T-helper 1 cell treated with Interleukin-12 subunit alpha and Interleukin-12 subunit beta and Interleukin-4 antibody, amounts not matched to agents 30 ng/mL and 1 ng/mL, for 36 hours (primary cell): ENCODE data around the gene TCF20. TPM values are rescaled to one million over a fixed set of nuclear protein-coding genes. Genes with fewer than 3 reads are reported as not detected.

Source experiments
- intact Hi-C: fragments of 100-400 bp; cut with micrococcal nuclease; formaldehyde crosslinking; loops from one replicate; pipeline ENCODE4 v1.15.1; 2024
- total RNA-seq: library from RNA; stranded (reverse); gene quantifications from 2 replicates; pipeline ENCODE4 v1.2.3, GENCODE V29; 2022

TCF20 gene
- total RNA-seq, result 83.0 and 84.4 TPM in 2 replicates

DNA sequence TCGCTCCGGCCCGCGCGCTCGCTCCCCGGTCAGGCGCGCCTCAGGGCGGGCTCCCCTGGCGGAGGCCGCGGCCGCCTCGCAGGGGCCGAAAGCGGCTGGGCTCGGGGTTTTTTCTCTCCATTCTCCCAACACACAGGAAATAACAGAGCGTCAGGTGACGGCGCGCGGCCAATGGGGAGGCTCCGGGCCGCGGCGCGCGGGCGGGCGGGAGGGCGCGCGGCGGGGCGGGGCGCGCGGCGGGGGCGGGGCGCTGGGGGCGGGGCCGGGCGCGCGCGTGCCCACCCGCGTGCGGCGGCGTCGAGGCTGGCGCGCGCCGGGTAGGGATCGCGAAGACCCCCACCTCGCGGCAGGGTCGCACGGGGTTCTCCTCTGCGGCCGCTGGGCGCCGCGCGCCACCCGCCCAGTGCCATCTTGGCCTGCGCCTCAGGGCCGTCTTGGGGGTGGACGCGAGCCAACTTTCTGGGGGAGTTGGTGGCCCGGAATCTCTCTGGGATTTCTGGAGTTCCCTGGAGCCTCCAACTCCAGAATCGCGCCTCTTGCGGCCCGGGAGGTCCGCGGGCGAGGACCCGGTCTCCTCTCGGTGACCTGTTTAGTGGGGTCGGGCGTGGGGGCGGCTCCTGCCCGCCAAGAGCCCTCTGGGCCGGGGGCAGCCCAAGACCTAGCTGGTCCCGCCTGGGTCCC, at the start of gene TCF20:
TSS of gene TCF20 (minus strand) at position 144 of the 681 bp plus-strand sequence. CDS start 55,348 bp downstream, outside the sequence.
- intact Hi-C loops, result loop anchor here (1.0 to 5.0 kb wide), 3 partner anchors 99 to 473 kb away; no protein-coding TSS in a partner anchor

DNA sequence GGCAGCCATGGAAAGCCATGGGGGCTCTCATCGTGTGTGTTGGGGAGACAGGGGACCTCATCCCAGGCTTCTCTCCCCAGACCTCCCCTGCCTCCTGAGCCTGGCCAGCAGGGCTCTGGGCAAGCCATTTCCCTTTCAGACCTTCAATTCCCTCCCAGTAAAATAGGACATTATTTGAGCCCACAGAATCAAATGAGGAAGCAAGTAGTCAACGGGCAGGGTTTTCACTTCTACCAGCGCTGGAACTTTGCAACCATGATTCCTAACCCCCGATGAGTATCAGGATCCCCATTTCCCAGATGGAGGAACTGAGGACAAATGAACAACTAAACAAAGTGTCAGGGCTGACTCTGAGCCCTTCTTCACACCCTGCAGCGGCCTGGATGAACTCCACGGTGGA, 48.9 kb upstream of the TCF20 start:
- intact Hi-C loops, result no loop called here

DNA sequence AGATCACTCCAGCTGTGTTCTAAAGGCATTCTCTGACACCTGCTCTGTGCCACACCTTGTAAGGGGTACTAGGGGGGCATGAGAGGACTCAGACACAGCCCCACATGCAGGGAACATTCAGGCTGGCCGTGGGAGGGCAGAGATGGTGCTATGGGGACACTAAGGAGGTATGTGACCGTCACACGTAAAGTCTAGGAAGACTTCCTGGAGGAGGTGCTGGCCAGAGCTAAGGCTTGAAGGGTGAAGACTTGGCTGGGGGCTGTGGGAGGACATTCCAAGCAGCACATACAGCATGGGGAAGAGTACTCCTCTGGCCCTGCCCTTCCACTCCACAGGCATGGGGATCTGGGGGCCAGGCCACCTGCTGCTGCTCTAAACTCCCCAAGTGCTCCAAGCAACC, 48.5 kb upstream of the TCF20 start:
- intact Hi-C loops, result no loop called here

DNA sequence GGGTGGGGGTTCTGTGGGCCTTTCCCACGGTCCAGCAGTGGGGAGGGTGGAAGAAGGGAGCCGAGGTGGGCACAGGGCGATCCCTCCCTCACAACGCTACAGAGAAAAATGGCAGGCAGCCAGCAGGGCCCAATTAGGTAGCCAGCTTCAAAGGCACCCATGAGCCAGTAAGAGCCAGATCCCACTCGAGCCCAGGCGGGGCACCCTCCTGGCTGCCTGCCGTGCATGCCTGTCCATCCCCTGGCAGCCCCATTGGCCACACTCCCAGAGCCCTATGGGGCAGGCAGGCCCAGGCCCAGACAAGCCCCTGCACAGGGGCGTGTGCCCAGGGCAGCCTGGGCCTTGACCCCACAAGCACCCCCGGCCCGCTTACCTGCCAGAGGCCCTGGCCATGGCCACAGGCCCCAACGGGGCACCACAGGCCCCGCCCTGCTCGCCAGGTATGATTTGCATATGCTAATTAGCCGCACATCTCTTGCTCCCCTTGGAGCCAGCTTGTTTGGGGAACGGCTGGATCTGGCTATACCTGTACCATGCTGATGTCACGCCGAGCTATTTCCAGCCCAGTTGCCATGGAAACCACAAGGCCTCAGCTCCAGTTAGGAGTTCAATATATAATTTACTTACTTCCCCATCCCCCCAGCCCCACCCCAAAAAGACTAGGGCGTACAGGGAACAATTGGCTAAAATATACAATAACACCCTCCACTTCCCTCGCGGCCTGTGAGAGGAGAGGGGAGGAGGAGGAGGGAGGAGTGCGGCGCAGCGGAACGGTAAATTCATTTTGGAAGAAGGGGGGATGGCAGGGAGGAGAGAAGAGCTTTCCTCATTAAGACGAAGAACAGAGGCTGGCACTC, 47.5 kb upstream of the TCF20 start:
- intact Hi-C loops, result no loop called here

DNA sequence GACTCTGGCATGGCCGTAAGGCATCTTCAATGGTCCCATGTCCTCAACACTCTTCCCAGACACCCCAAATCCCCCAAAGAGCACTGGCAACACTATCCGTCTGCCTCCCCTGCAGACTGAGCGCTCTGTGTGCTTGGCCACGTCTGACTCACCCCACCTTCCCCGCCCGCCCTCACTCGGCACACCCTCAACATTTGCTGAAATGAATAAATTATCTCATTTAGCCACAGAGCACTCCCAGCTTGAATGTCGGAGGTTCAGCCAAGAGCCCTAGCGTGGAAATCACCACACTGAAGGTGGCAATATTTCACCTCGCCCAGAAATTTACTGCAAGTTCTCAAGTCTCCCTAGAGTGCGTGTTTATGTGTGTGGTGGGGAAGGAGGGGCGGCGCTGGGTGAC, 46.6 kb upstream of the TCF20 start:
- intact Hi-C loops, result no loop called here

DNA sequence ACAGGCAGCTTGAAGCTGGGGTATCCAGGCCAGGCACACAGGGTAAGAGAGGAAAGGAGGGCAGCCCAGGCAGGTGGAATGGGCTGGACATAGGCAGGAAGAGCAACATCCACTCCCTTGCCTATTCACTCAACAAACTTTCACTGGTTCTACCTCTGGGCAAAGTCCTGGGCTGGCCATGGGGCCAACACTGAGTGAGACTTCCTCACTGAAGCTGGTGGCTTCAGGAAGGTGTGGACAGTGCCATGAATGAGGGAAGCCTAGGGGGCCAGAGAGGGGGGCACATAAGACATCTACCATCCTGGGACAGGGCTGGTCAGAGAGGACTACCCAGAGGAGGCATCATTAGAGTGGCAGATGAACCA, 44.9 kb upstream of the TCF20 start:
- intact Hi-C loops, result no loop called here

DNA sequence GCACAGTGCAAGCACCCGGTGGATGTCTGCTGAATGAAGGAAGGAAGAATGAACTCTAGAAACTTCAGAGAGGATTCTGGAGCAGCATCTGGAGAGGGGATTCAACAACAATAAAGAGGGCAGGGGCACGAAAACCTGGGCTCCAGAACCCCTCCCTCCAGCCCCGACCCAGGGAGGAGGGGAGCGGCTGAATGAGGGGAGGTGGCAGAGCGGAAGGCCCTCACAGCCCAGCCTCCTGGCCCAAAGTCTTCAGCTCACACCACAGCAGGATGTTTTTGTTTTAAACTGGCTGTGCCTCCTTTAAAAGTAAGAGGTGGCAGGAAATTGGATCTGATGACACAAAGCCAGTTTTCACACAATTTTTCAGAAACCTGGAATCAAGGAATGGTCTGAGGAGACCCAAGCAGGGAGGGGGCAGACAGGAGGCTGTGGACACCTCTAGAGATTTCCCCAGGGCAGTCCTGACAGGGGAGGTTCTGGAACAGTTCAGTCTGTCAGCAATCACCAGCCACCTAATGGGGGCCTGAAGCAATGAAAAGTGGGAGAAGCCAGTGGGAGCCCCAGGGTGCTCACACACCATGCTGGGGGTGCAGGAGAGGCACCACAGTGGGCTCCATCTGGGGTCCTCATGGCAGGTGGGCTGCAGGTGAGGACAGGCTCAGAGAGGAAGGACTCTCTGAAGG, 44.4 kb upstream of the TCF20 start:
- intact Hi-C loops, result loop anchor here (1.0 kb wide), 3 partner anchors 146 to 349 kb away; no protein-coding TSS in a partner anchor

DNA sequence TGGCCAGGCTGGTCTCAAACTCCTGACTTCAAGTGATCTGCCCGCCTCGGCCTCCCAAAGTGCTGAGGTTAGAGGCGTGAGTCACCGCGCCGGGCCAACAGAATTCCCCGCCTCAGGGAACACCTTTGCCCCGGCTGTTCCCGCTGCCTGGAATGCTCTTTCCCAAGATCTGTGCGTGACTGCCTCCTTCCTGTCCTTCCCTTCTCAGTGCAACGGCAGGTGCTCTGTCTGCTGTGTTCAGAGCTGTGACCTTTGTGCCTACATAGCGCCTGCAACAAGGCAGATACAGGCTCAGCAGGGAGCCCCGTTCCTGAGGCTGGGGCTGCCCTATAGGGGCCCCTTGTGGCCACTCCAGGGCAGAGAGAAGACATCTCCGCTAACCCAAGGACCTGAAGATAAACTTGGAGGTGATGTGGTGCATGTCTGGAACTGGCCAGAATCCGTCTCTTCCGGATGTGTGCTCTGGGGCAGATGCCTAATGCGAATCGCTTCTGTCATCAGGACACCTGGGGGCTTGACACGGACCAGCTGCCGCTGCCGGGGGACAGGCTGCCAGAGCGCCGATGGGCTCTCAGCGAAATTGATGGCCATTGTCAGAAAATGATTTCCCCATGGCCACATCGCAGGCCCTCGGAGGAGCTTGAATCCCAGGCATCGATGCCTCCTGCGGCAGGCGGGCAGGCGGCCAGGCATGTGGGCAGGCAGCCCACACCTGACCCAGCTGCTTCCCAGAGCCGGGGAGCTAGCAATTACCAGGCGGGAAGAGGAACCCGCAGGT, 43.5 kb upstream of the TCF20 start:
- intact Hi-C loops, result loop anchor here (1.0 kb wide), 3 partner anchors 145 to 348 kb away; no protein-coding TSS in a partner anchor

DNA sequence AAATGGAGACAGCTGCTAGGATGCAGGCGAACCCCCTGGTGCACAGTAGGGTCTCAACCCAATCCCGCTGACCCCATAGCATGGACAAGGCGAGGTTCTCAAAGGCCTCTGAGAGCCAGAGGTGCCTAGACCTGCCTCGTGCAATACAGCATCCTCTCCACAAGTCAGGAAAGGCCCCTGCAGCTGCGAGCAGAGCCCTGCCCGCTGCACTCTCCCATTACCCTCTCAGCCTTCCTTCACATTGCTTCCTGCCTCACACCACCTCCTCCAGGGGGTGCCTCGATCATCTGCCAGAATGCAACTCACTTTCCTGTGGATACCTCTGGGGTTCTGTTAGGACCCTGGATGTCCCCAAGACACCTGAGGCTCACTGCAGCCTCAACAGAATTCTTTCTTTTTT, 42.8 kb upstream of the TCF20 start:
- intact Hi-C loops, result no loop called here

DNA sequence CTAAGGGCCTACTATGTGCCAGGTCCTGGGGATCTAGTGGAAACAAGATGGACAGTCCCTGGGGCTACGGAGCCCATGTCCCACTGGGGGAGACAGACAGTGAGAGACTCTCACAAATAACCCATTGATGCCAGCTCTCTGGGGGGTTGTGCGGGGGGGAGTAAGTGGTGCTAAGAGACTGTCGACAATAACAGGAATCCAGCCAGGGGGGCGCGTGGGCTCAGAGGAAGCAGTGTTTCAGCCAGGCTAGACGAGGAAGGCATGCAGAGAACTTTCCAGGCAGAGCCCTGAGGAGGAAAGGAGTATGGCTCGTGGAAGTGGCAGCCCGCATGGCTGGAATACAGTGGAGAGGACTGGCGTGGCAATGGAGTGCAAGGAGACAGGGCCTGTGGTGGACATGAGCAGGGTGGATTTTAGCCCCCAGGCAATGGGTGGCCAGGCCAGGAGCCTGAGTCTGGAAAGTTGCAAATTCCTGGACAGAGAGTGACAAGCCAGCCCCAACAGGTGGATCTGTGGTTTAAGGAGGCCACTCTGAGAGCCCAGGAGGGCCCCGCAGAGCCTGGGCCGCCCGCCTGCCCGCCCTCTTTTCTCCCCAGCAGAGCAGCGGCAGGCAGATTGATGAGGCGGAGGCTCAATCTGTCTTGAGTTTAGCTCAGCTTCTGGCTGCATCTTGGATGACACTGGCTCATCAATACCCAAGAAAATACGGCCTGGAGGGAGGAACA, 40.0 kb upstream of the TCF20 start:
- intact Hi-C loops, result no loop called here

DNA sequence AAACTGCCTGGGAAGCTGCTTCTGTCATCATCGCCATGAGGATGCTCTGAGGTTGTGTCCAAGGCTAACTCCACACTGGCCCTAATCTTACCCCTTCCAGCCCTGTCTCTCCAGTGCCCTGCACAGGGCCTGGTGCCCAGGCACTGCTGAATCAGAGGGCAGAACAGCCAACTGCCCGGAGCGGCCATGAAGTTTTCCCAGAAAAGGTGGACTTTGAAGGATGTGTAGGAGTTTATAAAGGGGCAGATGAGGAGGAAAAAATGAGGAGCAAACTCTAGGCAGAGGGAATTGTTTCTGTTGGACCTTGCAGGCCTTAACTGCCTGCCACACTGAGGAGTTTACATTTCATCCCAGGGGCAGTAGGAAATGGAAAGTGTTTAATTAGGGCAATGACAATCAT, 39.4 kb upstream of the TCF20 start:
- intact Hi-C loops, result no loop called here

DNA sequence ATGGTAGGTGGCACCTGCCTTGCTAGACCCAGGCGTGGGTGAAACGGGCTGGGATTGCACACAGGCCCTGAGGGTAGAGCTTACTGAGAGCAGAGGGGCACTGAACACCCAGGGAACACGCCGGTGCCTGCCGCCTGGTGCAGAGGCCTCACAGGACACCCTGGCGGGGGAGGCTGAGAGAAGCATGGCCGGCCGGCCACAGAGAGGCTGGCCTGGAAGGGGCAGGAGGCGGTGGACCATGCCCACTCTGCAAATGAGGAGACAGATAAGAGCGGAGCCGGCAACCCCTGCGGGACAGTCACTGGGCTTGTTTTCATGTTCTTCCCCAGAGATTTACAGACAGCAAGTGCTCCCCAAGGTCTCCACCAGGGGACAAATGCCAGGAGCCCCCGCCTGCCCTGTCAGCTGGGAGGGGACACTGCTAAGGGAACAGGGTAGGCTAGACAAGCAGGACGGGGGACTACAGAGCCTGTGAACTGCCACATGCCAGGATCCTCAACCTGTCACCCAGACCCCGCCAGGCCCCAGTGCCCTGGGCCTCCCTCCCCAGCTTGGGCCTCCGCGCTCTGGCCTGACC, 38.5 kb upstream of the TCF20 start:
- intact Hi-C loops, result no loop called here

DNA sequence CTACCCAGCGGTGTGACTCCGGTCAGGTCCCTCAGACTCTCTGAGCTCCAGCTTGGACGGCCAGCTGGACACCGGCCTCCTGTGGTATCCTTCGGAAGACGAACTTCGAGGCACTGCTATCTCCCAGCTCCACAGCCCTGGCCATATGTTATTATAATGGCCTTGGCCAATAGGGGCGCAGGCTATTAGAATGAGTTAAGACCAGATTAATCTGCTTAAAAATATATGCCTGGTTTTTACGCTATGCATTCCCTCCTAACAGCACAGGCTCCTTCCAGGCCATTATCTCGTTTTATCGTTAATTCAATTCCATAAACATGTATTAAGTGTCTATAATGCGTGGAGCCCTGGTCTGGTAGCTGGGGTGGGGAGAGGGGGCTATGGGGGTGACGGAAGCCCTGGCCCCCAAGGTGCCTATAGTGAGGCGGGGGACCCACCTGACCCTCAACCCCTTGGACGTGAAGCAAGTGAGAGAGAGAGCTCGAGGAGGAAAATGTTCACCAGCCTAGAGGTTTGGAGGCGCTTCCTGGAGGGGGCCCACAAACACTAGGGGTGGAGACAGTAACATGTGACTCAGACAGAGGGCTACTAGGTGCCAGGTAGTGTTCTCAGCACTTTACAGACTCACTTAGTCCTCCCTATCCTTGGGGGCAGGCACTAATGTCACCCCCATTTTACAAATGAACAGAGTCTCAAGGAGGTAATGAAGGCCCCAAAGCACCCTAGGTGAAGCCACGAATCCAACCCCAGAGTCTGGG, 37.5 kb upstream of the TCF20 start:
- intact Hi-C loops, result no loop called here

DNA sequence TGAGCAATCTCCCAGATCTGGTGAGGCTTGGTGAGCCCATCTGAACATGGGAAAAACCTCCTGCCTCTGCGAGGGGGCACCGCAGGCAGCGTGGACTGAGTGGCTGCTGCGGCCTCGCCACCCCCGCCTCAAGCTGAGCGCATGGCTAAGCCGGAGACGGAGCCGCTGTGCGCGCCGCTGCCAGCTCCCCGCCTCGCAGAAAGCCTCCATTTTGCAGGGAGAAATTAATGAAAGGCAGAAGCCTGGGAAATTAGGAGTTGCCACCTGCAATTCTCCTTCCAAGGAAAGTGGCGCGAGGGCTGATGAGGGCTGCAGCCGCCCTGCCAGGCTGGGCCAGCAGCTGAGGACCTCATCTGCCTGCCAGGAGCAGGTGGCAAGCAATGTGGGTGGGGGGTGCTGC, 35.6 kb upstream of the TCF20 start:
- intact Hi-C loops, result no loop called here

DNA sequence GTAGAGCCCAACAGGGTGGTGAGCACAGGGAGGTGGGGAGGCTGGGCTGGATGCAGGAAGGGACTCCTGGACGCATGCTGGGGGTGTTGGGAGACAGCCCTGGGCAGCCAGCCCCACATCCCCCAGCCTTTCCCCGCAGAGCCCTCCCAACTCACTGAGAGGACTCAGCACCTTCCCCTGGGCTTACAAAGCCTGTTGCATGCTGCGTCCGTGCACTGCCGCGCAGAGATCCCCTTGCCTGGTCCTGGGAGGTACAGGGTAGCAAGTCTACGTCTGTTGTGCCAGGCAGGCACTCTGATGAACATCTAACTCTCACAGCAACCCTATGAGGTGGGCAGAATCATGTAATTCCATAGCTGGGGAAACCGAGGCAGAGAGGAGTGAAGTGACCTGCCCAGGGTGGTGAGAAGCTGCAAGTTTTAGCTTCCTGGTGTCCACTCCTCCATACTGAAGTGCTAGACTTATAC, 33.9 kb upstream of the TCF20 start:
- intact Hi-C loops, result no loop called here

DNA sequence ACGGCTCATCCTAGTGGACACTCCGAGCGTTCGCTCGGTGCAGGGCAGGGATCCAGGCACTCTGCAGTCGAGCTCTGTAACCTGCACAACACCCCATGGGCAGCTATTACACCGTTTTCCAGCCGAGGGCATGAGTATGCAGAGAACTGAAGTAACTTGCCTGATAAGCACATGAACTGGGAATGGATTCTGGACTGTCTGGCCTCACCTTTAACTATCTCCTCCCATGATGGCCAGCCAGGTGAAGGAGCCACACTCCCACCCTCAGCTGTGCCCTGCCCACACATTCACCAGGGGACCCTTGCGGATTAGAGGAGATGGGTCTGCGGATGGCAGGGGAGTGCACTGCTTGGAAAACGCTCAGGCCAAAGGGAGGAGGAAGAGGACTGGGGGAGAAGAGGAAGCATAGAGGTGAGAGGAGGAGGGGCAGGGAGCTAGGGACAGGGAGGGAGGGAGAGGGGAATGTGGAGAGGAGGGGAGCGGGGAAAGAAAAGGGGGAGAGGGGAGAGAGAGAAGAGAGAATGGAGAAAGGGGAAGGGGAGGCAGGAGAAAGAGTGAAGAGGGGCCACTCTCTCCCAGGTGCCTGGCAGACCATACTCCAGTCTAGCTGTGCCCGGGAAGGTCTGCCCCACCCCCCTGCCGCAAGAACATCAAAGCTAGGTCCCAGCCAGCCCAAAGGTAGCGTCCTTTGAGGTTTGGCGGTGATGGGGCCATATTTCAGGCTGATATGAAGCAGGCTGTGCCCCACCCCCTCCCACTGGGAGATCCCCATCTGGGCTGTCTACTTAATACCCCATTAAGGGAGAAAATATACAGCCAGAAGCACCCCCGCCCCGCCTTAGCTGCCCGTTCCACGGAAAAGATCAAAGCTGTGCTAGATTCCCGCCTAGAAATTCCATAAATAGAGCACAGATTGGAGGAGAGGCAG, 33.2 kb upstream of the TCF20 start:
- intact Hi-C loops, result no loop called here

DNA sequence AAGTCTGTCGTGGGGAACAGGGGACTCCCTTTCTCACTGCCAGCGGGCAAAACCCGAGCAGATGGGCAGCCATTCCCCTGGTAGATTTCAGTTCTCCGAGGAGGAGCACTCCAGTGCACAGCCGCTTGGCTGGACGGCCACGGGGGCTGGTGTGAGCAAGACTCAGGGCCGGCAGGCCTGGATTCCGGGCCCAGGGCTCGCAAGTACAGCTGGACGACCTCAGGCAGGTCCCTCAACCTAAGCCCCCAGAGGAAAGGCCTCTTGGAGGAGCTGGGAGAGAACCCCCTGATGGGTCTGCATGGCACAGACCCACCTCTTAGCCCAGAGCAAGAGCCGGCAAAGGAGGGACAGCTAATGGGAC, 31.3 kb upstream of the TCF20 start:
- intact Hi-C loops, result no loop called here

DNA sequence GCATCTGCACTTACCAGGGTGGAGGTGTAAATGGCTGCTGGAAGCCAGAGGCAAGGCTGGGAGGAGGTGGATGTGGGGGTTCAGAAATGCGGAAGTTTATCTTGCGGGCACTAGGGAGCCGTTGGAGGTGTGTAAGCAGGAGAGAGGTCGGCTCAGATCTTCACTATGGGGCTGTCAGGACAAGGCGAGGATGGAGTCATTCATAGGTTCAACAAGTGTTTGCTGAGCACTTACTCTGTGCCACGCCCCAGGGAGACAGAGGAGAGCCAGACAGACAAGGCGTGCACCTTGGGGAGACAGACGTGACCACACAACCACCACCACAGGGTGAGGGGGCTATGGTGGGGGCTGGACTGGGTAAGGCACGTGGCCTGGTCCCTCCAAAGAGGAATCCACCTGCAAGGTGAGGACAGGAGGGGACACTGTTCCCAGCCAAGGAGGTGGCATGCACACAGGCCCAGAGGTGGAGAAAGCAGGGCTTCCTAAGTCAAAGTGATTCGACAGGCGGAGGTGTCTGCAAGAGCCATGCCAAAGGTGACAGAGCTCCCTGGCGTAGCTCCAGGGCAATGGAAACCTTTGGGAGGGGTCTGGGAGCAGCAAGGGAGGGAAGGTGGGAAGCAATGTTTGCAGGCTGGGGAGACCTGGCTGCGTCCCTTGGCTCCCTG, 30.8 kb upstream of the TCF20 start:
- intact Hi-C loops, result no loop called here
